HG03108 (cell line): ENCODE data around the gene FAM216B.

ENCODE experiments used
- ATAC-seq: cut with Tn5 transposase; IDR thresholded peaks from one replicate; pipeline ENCODE4 v1.9.1; 2021; ENCODE audit warnings: moderate library complexity; ENCODE audit not compliant: unreplicated experiment

The FAM216B gene

GRCh38 chr13:42832341-42833096 lies 51.1 kb downstream of the FAM216B start:
- ATAC-seq, result no peak

GRCh38 chr13:42834946-42835345 lies 53.6 kb downstream of the FAM216B start:
- no peak for ATAC-seq

GRCh38 chr13:42836930-42837690 lies 55.7 kb downstream of the FAM216B start:
- no peak for ATAC-seq
